T-helper 1 cell treated with Interleukin-12 subunit alpha and Interleukin-12 subunit beta and Interleukin-4 antibody, amounts not matched to agents 30 ng/mL and 1 ng/mL, for 36 hours (primary cell): ENCODE results near the gene BMP6. TPM values are rescaled to one million over a fixed set of nuclear protein-coding genes. Genes with fewer than 3 reads are reported as not detected.

Experiments
- intact Hi-C: fragments of 100-400 bp; cut with micrococcal nuclease; formaldehyde crosslinking; loops from one replicate; pipeline ENCODE4 v1.15.1; 2024
- total RNA-seq: library from RNA; stranded (reverse); gene quantifications from 2 replicates; pipeline ENCODE4 v1.2.3, GENCODE V29; 2022

The BMP6 gene
- total RNA-seq, 1 donor from 2014 or later: not detected

- intact Hi-C loops: no loop called here
These were observed 194.5 kb downstream of the BMP6 start for GRCh38 chr6:7920425-7920824.

DNA sequence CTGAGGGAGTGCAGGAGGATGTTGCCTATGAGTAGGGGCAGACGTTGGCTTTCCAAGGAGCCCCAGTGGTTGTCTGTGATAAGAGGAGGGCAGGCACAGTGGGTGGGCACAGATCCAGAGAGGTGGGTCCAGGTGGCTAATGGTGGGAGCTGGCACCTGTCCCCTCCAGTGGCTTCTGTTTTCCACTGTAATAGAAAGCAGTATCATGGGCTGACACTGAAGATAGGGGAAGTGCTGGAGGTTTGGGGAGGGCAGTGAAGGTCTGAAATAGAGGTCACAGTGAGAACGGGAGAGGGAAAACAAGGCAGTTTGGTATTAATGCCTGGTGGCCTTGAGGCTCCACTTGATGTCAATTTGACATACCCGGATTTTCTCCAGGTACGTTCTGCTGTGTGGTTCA is 195.1 kb downstream of the BMP6 start:
- intact Hi-C loops: no loop called here

DNA sequence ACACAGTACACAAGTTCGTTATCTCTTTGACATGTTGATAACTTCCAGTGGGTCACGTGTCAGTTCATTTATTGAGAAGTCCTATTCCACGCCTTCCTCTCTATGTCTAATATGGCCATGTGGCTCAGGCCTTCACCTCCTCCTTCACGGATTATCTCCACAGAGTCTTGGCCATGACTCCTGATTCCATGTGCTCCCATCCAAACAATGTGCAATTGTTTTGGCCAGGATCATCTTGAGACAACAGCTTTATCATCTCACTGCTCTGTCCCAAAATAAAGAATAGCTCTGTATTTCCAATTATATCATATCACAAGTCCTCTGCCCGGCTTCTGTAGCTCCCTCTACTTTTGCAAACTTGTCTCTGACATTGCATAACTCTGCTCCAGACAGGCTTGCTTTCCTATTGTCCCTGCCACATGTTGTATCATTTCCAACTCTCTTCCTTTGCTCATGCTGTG is 195.8 kb downstream of the BMP6 start:
- intact Hi-C loops: no loop called here

DNA sequence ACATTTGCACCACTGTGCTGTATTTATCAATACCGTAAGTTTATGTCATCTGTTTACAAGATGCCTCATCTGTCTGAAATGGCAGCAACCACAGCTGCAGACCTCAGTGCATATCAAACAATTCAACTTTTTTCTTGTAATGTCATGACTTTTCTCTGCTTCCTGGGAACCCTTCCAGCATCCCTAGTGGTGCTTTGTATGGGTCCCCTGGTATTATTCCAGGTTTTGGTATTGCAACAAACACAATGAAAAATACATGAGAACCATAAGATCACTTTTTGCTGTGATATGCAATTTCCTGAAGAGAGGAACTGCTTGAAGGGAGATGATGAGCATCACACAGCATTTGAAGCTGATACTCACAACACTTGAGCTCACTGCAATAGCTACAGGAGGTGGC is 196.7 kb downstream of the BMP6 start:
- intact Hi-C loops: no loop called here

DNA sequence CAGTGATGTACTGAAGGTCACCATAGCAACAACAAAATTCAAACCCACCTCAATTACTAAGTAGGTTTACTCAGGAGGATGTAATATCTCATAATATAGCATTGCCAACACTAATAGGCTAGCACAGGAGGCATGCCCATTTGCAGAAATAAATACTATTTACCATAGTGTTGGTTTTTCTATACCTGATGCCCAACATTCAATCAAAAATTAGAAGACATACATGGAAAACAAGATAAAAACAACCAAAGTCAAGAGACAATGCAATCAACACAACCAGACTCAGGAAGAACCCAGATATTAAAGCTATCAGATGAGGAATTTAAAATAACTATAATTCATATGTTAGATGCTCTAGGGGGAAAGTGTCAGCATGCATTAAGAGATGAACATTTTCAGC is 199.0 kb downstream of the BMP6 start:
- intact Hi-C loops: no loop called here

Other genes starting within 250 kb of the BMP6 start
- gene DSP, start 184.4 kb upstream of the BMP6 start, total RNA-seq: 0.10 TPM in 1 of 2 replicates, not detected in the other
- gene SNRNP48, start 135.9 kb upstream of the BMP6 start, total RNA-seq: 15.2 and 15.3 TPM in 2 replicates
- 62.5 and 65.4 TPM in 2 replicates for gene TXNDC5, start 184.7 kb downstream of the BMP6 start, total RNA-seq